Activated T-cell treated with anti-CD3 and anti-CD28 coated beads, Interleukin-2, amount 50 U/mL, for 72 hours (primary cell): ENCODE data around the gene ZNF75A. TPM values are rescaled to one million over a fixed set of nuclear protein-coding genes. Genes with fewer than 3 reads are reported as not detected.

Experiments
- ATAC-seq, 2 donors: fragments of 150-1000 bp; cut with Tn5 transposase; replicated peaks in 1 of 2; 2 replicates each; pipeline ENCODE4 v1.10.0; 2021; ENCODE audit warnings: moderate library complexity in 2 of 2, mild to moderate bottlenecking in 1 of 2
- DNase-seq, 2 donors: peaks; one replicate each; pipeline ENCODE4 v3.0.0; 2021 to 2022; ENCODE audit warnings: mixed read lengths in 1 of 2
- H3K27ac Mint-ChIP-seq: one replicate; pipeline ENCODE4 v1.8.0; 2022; ENCODE audit warnings: mild to moderate bottlenecking, moderate library complexity, mixed read lengths
- H3K27me3 Mint-ChIP-seq: one replicate; pipeline ENCODE4 v1.8.0; 2022; ENCODE audit warnings: low read depth, mixed read lengths
- H3K36me3 Mint-ChIP-seq, 2 donors: one replicate each; pipeline ENCODE4 v1.8.0; 2022; ENCODE audit warnings: mixed read lengths in 2 of 2, mild to moderate bottlenecking in 1 of 2; ENCODE audit not compliant: insufficient read depth in 2 of 2
- H3K4me1 Mint-ChIP-seq: one replicate; pipeline ENCODE4 v1.8.0; 2022; ENCODE audit warnings: low read depth, mixed read lengths
- H3K4me3 Mint-ChIP-seq, 2 donors: one replicate each; pipeline ENCODE4 v1.8.0; 2022; ENCODE audit warnings: mild to moderate bottlenecking in 2 of 2, mixed read lengths in 2 of 2, moderate library complexity in 2 of 2
- H3K9me3 Mint-ChIP-seq, 2 donors: one replicate each; pipeline ENCODE4 v1.8.0; 2022; ENCODE audit warnings: mixed read lengths in 2 of 2
- total RNA-seq, 2 donors: library from RNA; stranded (reverse); gene quantifications; one replicate each; pipeline ENCODE4 v1.2.3, GENCODE V29; 2022

ZNF75A gene
- total RNA-seq, 2 donors from 2014 or later = 28.3 to 40.4 TPM

DNA sequence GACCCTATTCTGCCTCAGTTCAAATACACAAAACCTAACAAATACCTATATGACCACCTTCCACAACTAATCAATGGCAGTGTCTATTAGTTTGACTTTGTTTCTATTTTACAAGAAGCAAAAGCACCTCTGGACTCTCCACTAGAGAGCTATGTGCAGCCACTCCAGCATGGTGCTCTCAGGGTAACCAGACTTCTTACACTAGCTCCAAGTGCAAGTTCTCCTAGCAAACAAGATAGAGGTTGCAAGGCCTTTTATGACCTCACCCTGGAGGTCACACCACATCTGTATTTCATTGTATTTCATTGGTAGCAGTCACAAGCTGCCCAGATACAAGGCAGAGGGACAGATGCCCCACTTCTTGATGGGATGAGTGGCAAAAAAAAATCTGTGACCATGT is 30.4 kb upstream of the ZNF75A start:
- DNase-seq (no peak), ATAC-seq (no peak)
- Mint-ChIP-seq H3K9me3 (peaks cover 2 to 4% of the 10 kb centered on the region in 2 donors), H3K36me3 (peaks cover 0 to 2% of the 10 kb centered on the region in 2 donors), H3K27ac (no peak overlapping the region), H3K4me1 (no peaks in the 10 kb centered on the region), H3K27me3 (peaks cover 19% of the 10 kb centered on the region), H3K4me3 (no peak overlapping the region)

DNA sequence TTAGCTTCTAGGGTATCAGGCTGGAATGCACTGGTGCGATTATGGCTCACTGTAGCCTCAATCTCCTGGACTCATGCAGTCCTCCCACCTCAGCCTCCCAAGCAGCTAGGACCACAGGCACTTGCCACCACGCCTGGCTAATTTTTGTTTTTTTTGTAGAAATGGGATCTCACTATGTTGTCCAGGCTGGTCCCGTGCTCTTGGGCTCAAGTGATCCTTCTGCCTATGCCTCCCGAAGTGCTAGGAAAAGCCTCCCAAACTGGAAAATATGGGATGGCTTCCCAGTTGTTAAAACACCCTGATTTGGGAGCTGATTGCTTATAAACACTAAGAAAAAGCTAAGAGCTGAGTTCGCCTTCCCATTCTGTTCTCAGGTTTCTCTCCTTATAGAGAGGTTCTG is 28.6 kb upstream of the ZNF75A start:
- Mint-ChIP-seq H3K36me3 (peaks cover 0 to 2% of the 10 kb centered on the region in 2 donors), H3K4me1 (no peaks in the 10 kb centered on the region), H3K27me3 (peaks cover 19% of the 10 kb centered on the region), H3K9me3 (peaks cover 2 to 4% of the 10 kb centered on the region in 2 donors), H3K4me3 (no peak overlapping the region), H3K27ac (no peak overlapping the region)
- ATAC-seq (no peak), DNase-seq (no peak)

DNA sequence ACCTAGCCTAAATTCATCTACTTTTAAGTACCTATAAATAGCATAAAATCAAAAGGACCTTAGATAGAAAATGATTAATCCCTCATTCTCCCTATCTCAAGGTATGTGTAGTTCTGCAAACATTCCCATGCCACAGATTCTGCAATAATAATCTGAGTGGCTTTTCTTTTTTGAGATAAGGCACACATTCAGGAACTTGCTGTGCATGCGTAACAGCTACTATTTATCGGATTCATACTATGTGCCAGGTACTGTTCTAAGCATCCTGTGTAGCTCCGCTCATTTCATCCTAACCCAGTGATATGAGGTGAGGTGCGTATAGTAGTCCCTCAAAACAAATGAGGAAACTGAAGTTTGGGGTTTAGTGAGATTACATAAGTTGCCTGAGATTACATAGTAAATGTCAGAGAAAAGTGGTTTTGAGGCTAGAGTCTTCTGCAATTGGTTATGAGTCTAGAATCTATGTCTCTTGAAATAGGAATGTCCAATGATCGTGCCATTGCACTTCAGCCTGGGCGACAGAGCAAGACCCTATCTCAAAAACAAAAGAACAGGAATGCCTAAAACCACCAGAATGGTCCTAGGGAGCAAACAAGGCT is 24.0 kb upstream of the ZNF75A start:
- H3K27ac Mint-ChIP-seq = no peak overlapping the region
- no peak for DNase-seq
- no peak for ATAC-seq
- H3K36me3 Mint-ChIP-seq = peaks cover 13 to 17% of the 10 kb centered on the region in 2 donors
- peak overlapping the region; percentile 98 to 99 for H3K4me3 Mint-ChIP-seq
- peaks cover 0 to 5% of the 10 kb centered on the region in 2 donors for H3K9me3 Mint-ChIP-seq
- peaks cover 16% of the 10 kb centered on the region for H3K27me3 Mint-ChIP-seq
- peaks cover 34% of the 10 kb centered on the region for H3K4me1 Mint-ChIP-seq

DNA sequence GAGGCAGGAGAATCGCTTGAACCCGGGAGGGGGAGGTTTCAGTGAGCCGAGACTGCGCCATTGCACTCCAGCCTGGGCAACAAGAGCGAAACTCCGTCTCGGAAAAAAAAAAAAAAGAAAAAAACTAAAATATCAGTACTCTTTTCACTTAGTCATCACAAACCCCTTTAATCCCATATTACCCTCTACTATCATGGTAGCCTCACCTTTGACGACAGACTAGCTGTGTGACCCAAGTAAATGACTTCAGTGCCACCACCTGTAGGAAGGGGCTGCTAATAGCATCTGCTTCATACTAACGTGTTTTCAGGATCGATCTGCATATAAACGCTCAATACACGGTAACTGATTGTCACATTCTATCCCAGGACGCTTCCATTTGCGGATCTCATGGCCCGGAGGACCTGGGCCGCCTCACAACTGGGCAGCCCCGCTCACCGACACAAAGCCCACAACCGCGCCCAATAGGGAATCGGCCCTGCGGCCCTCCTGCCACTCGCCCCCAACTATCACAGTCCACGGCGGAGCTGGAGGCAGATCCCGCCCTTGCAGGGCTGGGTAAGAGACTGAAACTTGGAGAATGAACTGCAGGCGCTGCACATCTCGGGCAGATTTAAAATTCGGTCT is 23.1 kb upstream of the ZNF75A start:
- Mint-ChIP-seq H3K27me3 (peaks cover 7% of the 10 kb centered on the region), H3K27ac (peak overlapping the region; percentile 49), H3K9me3 (peaks cover 0 to 5% of the 10 kb centered on the region in 2 donors), H3K4me1 (peaks cover 38% of the 10 kb centered on the region), H3K4me3 (peak overlapping the region; percentile 98 to 99), H3K36me3 (peaks cover 19 to 26% of the 10 kb centered on the region in 2 donors)
- DNase-seq = no peak
- peak; percentile 27 to 34 for ATAC-seq

DNA sequence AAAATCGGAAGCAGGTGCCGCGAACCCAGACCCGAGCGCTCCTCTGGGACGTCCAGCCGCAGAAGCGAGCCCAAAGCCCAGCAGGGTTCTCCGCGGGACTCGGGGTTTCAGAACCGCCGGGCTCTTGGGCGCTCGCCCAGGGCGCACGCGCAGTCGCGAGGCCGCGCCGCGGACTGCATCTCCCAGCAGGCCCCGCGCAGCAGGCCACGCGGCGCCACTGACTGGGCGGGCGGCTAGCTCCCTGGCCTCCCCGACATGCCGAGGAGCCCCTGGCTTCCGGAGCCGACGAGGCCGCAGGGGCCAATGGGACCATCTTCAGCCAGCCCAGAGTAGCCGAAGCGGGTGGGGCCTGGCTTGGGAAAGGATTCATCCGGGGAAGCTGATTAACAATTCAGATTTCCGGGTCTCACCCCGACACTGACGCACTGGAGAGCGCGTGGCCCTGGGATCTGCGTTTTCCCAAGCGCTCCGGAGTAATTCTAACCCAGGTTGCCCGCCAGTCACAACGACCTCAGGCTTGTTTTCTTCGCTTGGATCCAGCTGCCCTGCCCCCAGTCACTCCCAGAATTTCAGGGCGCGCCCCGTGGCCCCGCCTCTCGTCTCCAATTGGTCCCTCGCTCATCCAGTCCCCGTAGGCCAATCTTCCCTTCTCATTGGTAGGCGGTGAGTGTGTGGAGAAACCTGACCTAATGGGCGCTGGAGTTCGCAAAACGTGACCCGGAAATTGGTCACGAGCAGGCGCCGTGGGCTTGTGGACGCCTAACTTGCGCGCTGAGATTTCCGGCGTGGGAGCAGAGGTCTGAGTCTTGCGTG is 22.4 kb upstream of the ZNF75A start, which contains the start of gene ZNF263:
TSS of gene ZNF263 (plus strand) at position 762 of the 813 bp plus-strand sequence. CDS start 328 bp downstream, outside the sequence.
- ATAC-seq = peak; percentile 89
- H3K4me1 Mint-ChIP-seq = peaks cover 38% of the 10 kb centered on the region
- H3K36me3 Mint-ChIP-seq = peaks cover 19 to 33% of the 10 kb centered on the region in 2 donors

DNA sequence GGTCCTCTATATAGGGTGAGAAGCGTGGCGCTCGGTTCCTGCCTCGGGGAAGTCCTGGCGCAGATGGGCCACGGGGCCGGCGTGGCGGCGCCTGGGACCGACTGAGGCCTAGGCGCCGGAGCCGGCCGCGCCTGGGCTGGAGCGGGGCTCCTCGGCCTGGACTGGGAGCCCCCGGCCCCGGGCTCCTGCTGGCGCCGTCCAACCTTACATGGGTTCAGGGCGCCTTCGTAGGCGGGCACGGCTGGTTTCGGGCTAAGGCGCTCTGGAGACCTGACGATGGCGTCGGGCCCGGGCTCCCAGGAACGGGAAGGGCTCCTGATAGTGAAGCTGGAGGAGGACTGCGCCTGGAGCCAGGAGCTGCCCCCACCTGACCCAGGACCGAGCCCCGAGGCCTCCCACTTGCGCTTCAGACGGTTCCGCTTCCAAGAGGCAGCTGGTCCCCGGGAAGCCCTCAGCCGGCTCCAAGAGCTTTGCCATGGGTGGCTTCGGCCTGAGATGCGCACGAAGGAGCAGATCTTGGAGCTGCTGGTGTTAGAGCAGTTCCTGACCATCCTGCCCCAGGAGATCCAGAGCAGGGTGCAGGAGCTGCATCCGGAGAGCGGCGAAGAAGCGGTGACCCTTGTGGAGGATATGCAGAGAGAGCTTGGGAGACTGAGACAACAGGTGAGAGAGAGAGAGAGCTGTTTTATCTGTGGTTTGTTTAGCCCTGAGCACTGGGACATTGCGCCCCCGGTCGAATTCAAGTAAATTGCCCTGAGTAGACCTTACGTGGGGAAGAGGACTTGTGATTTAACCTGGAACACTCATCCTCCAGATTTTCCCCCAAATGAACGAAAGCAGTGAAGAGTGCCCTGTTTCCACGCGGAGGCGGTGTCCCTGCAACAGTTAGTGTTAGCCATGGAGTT is 21.5 kb upstream of the ZNF75A start:
- H3K36me3 Mint-ChIP-seq = peaks cover 24 to 42% of the 10 kb centered on the region in 2 donors
- H3K27me3 Mint-ChIP-seq = no peaks in the 10 kb centered on the region
- peak overlapping the region; percentile 96 for H3K27ac Mint-ChIP-seq
- DNase-seq (no peak), ATAC-seq (no peak)
- H3K4me3 Mint-ChIP-seq = peak overlapping the region; percentile 98 to 99
- peaks cover 0 to 9% of the 10 kb centered on the region in 2 donors for H3K9me3 Mint-ChIP-seq
- peaks cover 38% of the 10 kb centered on the region for H3K4me1 Mint-ChIP-seq

More for the DNA sequence above, 22.4 kb upstream of the ZNF75A start, which contains the start of gene ZNF263:
- H3K9me3 Mint-ChIP-seq = peaks cover 0 to 5% of the 10 kb centered on the region in 2 donors
- no peaks in the 10 kb centered on the region for H3K27me3 Mint-ChIP-seq
- H3K4me3 Mint-ChIP-seq = peak within 1 kb of the TSS; percentile 98 to 99
- DNase-seq = peak; percentile 94 to 95
- H3K27ac Mint-ChIP-seq = peak within 1 kb of the TSS; percentile 96

DNA sequence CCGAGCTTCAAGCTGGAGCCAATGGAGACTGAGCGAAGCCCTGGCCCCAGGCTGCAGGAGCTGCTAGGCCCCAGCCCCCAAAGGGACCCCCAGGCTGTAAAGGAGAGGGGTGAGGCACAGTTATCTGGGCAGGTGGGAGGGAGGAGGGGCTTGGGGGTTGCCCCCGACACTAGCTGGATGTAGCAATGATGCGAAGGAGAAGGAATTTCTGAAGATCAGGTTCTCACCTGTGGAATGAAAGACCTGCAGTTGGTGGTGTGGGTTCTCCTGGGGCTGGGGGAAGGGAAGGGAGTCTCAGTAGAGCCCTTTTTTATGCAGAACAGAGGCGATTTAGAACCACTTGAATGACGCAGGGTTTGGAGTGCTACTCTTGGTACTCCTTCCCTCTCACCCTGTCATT is 20.2 kb upstream of the ZNF75A start:
- Mint-ChIP-seq H3K4me3 (peak overlapping the region; percentile 98 to 99), H3K27ac (no peak overlapping the region), H3K36me3 (peaks cover 32 to 53% of the 10 kb centered on the region in 2 donors), H3K27me3 (no peaks in the 10 kb centered on the region), H3K9me3 (peaks cover 0 to 12% of the 10 kb centered on the region in 2 donors), H3K4me1 (peaks cover 38% of the 10 kb centered on the region)
- no peak for DNase-seq
- no peak for ATAC-seq

DNA sequence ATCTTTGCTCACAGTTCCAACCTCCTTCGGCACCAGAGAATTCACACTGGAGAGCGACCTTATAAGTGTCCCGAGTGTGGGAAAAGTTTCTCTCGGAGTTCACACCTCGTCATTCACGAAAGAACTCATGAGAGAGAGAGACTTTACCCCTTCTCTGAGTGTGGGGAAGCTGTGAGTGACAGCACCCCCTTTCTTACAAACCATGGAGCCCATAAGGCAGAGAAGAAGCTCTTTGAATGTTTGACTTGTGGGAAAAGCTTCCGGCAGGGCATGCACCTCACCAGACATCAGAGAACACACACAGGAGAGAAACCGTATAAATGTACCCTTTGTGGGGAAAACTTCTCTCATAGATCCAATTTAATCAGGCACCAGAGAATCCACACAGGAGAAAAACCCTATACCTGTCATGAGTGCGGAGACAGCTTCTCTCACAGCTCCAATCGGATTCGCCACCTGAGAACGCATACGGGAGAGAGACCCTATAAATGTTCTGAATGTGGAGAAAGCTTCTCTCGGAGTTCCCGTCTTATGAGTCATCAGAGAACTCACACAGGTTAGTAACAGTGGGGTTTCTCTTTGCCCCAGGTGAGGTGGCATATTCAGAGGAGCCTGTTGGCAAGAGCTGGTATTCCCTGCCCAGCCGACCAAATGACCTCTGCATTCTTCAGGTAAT is 15.2 kb upstream of the ZNF75A start:
- DNase-seq (no peak), ATAC-seq (no peak)
- Mint-ChIP-seq H3K27ac (no peak overlapping the region), H3K9me3 (peaks cover 14 to 35% of the 10 kb centered on the region in 2 donors), H3K36me3 (peaks cover 64 to 79% of the 10 kb centered on the region in 2 donors), H3K4me1 (peaks cover 19% of the 10 kb centered on the region), H3K27me3 (no peaks in the 10 kb centered on the region), H3K4me3 (no peak overlapping the region)

DNA sequence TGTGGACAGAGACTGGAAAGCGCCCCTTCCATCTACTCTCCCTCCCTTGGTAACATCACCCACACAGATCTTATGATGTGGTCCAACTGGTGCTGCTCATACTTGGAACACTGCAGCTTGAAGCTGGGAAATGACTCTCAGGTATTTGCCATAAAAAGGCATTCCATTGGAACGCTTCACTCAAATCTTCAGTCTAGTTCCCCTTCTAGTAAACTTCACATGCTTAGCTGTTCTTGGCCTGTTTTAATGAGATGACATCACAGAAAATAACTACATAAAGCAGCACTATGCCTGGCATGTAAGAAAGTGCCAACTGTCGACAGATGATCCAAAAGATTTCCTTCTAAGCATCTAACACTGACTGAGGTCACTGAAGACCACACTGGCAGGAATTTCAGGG is 12.7 kb upstream of the ZNF75A start:
- no peak for DNase-seq
- H3K4me1 Mint-ChIP-seq = peaks cover 4% of the 10 kb centered on the region
- H3K9me3 Mint-ChIP-seq = peaks cover 17 to 35% of the 10 kb centered on the region in 2 donors
- H3K4me3 Mint-ChIP-seq = no peak overlapping the region
- peaks cover 55 to 72% of the 10 kb centered on the region in 2 donors for H3K36me3 Mint-ChIP-seq
- no peaks in the 10 kb centered on the region for H3K27me3 Mint-ChIP-seq
- no peak overlapping the region for H3K27ac Mint-ChIP-seq
- no peak for ATAC-seq

DNA sequence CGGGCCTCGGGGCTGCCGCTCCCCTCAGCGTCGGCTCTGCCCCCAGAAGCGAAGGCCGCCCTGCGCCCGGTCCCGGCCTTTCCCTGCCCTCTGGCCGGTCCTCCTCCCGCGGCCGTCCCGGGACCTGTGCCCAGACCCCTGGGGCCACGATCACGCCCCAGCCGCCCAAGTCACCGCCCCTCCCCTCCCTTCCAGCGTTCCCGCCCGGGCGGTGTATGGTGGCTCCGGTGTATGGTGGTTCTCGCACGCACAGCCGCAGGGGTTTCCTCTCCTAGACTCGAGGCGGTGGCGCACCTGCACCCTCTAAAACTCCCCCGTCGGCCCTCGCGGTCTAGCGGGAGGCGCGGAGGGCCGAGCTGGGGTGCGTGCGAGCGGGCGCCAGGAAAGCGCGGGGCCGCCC is 10.1 kb upstream of the ZNF75A start:
- H3K4me3 Mint-ChIP-seq = no peak overlapping the region
- peaks cover 52 to 62% of the 10 kb centered on the region in 2 donors for H3K36me3 Mint-ChIP-seq
- ATAC-seq (peak in 1 of 2 donors; percentile 7), DNase-seq (no peak)
- peaks cover 21 to 37% of the 10 kb centered on the region in 2 donors for H3K9me3 Mint-ChIP-seq
- peaks cover 4% of the 10 kb centered on the region for H3K4me1 Mint-ChIP-seq
- H3K27me3 Mint-ChIP-seq = no peaks in the 10 kb centered on the region
- H3K27ac Mint-ChIP-seq = no peak overlapping the region

DNA sequence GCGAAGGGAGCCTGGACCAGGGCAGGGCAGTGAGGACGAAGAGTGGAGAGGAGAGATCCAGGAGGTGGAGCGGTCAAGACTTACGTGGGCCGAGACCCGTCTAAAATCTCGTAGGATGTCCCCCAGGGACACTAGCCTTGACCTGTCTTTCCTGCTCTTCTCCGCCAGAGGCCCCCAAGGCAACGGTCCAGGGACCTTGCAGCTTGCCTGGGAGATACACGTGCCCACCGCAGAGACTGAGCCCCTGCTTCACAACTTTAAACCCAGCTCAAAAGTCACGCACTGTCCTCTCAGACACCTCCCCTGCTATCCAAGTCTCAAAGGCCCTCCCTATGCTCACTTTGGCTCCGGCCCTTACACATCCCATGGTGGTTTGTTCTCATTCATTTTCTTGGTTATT is 9.5 kb upstream of the ZNF75A start:
- peaks cover 50 to 62% of the 10 kb centered on the region in 2 donors for H3K36me3 Mint-ChIP-seq
- no peak overlapping the region for H3K4me3 Mint-ChIP-seq
- H3K4me1 Mint-ChIP-seq = peaks cover 4% of the 10 kb centered on the region

DNA sequence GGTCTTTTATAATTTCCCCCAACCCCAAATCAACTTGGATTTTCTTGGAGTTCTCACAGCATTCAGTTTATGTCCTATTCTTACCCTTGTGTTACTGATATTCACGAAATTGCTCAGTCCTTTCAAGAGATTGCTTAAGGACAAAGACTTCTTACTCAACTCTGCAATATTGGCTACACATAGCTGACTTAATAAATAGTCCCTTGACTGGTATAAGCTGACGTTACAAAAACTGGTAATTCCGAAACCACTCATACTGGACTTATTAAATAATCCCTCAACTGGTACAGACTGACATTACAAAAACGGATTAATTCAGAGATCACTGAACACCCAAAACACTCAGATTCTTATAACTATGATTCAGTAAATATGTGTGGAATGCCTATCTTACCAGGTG is 927 bp upstream of the ZNF75A start:
- H3K4me1 Mint-ChIP-seq = peaks cover 21% of the 10 kb centered on the region

More for the DNA sequence above, 9.5 kb upstream of the ZNF75A start:
- Mint-ChIP-seq H3K27ac (no peak overlapping the region), H3K27me3 (no peaks in the 10 kb centered on the region), H3K9me3 (peaks cover 23 to 37% of the 10 kb centered on the region in 2 donors)
- DNase-seq = no peak
- ATAC-seq = no peak

More for the DNA sequence above, 927 bp upstream of the ZNF75A start:
- ATAC-seq (no peak), DNase-seq (no peak)
- H3K27ac Mint-ChIP-seq = peak overlapping the region; percentile 66
- peaks cover 17 to 32% of the 10 kb centered on the region in 2 donors for H3K9me3 Mint-ChIP-seq
- H3K4me3 Mint-ChIP-seq = peak overlapping the region; percentile 82 to 91
- no peaks in the 10 kb centered on the region for H3K27me3 Mint-ChIP-seq
- H3K36me3 Mint-ChIP-seq = peaks cover 39 to 69% of the 10 kb centered on the region in 2 donors
